HG03135 (cell line): ENCODE data around the gene FKBP1A.

Experiments used
- ATAC-seq: cut with Tn5 transposase; IDR thresholded peaks from one replicate; pipeline ENCODE4 v1.9.1; 2021; ENCODE audit warnings: mild to moderate bottlenecking, moderate library complexity; ENCODE audit not compliant: unreplicated experiment

FKBP1A gene

DNA sequence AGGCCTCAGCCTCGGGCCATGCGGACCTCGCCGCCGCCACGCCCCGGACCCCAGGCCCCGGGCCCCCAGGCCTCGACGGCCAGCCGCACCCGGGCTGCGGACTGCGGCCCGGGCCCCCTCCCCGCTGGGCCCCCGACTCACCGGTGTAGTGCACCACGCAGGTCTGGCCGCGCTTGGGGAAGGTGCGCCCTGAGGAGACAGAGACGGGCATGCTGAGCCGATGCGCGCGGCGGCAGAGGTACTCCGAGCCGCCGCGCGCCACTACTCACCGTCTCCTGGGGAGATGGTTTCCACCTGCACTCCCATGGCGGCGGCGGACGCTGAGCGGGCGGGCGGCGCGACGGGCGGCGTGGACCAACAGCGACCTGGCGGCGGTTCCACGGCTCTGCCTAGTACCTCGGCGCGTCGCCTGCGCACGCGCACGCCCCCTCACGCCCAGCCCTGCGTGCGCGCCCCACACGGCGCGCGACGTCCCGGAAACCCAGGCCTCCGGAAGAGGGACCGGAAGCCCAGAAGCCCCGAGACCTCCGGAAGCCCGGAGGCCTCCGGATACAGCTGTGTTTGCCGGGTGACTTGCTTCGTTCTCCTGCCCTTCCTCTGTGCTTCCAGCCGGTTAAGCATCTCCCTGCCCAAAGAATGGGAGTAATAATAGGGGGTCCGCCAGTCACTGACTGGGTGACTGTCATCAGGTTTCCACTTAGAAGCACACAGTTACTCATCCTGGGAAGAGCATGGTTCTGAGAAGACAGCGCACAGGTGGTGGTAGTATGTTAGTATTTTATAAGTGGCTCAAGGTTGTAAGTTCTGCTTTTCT is at the start of gene FKBP1A:
FKBP1A (minus strand) TSS at position 362 of the 814 bp plus-strand sequence; CDS start at position 306, 56 bp downstream.
- ATAC-seq: peak; percentile 87

DNA sequence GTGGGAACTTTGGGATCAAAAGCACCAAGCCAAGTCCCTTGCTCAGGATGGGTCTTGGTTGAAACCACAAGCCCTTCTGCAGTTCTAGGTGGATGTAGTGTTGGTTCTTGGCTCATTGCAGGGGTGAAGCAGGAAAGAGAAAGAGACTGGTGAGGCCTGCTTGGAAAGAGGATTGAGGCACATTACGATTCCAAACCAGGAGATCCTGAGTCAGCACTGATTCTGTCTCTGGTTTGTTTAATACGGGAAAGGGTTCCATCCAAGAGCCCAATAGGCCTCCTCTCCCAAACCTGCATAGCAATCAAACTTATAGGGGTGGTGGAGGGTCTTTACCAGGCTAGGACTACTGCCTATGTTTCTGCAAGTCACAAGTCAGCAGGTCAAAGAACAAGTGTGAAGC is 49.5 kb upstream of the FKBP1A start:
- ATAC-seq: no peak

DNA sequence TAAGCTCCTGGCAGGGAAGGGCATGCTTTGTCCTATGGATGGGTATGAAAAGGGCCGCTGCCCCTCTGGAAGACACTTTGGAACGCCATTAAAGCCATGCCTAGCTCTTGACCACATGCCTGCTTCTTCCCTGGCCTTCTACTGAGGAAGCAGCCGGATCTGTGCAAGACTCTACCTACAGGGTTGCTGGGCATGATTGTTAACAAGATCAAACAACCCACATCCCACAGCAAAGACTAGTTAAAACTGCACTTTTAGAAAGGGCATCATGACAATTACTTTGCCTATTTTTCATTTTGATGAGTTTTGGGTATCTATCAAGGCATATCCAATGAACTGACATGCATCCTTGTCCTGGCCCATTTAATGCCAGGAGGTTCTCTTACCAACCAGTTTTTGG is 48.3 kb upstream of the FKBP1A start:
- ATAC-seq: no peak

DNA sequence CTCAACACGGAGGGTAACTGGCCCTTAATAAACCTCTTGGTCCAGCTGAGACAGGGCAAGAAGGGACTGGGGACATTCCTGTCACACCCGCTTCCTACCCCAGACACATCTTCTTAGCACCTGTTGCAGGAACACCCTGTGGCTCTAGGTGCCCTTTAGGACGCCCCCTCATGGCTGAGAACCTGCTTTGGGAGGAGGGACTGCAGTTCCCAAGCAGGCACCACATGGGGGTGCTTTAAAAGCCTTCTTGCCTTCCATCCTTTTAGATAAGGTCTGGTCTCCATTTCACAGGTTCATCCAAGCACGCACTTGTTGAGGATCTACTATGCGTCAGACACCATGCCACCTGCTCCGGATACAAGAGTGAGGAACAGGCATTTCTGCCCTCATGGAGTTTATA is 47.2 kb upstream of the FKBP1A start:
- ATAC-seq: no peak

DNA sequence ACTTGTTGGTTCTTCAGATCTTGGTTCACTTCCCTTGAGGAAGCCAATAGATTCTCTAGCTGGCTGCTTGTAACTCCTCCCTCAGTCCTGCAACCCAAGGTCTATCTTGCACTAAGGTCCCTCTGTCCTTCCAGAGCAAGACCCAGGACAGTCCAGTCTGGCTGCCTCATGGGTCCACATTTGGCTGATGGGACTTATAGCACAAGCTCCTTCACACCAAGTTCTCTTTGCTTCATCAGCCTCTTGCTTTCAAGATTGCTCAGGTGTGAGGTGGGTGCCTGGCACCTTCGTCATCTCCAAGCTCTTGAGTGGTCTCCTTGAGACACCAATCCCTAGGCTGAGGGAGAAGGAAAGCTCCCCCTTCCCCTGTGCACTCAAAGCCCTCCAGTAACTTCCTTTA is 45.5 kb upstream of the FKBP1A start:
- no peak for ATAC-seq

DNA sequence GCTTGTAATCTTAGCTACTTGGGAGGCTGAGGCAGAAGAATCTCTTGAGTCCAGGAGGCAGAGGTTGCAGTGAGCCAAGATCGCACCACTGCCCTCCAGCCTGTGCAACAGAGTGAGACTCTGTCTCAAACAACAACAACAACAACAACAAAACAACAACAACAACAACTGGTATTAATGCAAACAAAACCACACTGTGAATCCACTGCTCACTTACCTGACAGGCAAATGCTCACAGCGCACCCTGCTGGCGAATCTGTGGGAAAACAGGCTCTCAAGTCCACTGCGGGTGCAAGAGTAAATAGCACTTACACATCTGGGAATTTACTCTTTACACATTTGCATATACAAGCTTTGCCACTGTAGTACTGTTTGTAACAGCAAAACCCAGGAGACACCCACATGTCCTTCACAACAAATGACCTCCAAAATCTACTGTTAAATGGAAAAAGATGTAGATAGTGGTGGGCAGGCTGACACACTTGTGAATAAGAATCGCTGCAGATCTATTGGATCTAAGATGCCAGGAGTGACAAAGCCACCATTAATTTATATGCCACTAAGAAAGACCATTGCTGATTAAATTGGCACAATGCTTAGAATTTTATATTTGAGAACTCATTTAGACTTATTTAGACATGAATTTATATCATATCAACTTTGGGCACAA is 44.5 kb upstream of the FKBP1A start:
- ATAC-seq: no peak

- no peak for ATAC-seq
Observed at GRCh38 chr20:1436263-1436662, 43.4 kb upstream of the FKBP1A start.

- no peak for ATAC-seq
Observed at GRCh38 chr20:1435337-1435699, 42.5 kb upstream of the FKBP1A start.

GRCh38 chr20:1434571-1435336 is 41.9 kb upstream of the FKBP1A start:
- ATAC-seq: peak; percentile 87

DNA sequence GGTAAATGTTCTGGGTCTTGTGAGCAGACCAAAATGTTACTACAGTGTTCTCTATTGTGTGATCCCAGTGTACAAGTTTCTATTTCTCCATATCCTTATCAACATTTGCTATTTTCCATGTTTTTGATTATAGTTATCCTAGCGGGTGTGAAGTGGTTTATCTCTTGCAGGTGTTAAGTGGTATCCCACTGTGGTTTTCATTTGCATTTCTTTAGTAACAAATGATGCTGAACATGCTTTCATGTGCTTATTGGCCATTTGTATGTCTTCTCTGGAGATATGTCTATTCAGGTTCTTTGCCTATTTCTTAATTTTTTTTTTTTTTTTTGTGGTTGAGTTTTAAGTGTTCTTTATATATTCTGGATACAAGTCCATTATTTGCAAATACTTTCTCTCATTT is 38.3 kb upstream of the FKBP1A start:
- no peak for ATAC-seq

GRCh38 chr20:1430004-1430451 is 37.2 kb upstream of the FKBP1A start:
- no peak for ATAC-seq

- ATAC-seq: no peak
Observed at GRCh38 chr20:1429143-1429728, 36.4 kb upstream of the FKBP1A start.

DNA sequence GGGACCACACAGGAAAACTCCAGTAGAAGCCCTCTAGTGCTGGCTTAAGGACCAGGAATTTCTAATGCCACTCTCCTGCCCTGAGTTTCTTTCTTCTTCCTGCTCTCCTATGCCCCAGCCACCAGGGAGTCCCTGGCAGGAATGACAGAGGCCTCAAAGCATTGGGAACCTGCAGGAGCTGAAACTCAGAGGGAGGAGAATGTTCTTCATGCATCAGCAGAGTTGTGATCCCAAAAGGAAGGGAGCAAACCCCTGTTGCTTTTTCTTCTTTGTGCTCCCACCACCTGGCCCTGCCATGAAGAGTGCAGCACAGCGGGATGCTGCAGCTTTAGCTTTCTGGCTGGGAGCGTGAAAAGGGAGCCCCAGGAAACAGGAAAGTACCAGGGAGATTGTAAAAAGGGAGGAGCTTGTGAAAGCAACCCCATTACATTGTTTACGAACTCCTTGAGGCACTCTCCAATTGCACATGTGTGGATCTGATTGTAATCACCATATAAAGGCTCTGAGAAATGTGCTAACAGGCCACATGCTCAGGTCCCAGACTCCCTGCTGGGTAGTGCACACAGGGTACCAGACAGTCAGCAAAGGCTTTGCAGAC is 34.7 kb upstream of the FKBP1A start:
- no peak for ATAC-seq

- ATAC-seq: no peak
Observed at GRCh38 chr20:1426231-1426849, 33.5 kb upstream of the FKBP1A start.

GRCh38 chr20:1424336-1424735 is 31.5 kb upstream of the FKBP1A start:
- ATAC-seq: no peak

DNA sequence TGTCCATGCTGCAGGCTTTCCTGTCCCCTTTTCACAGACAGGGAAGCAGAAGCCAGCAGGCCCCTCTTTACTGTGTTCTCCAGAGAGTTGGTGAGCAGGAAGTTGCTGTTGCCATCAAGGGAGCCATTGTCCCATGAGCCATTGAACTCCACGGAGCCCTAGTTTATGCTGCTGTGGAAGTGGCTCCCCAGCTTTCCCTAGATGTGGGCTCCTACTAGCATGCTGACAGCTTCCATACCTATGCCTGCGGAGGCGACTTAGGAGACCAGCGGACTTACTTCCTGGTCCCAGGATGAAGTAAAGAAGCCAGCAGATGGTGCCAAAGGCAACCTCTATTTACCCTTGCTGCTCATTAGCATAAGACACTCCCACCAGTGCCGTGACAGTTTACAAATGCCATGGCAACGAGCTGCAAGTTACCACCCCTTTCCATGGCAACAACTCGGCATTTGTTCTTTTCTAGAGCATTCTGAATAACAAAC is 30.8 kb upstream of the FKBP1A start:
- no peak for ATAC-seq

DNA sequence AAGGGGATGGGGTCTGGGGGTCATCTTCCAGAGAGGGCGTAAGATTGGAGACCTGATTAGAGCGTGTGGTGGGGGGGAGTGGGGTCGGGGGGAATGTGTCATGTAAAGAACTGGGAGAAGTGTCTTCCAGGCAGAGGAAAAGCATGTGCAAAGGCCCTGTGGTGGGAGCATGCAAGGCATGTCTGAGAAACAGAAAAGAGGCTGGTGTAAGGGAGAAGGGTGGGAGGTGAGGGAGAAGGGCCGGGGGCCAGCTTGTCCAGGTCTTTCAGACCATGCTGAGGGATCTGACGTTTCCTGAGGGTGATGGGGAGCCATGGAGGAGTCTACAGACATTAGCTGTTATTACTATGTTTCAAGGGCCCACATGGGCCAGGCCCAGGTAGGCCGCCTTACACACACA is 30.4 kb upstream of the FKBP1A start:
- ATAC-seq: no peak

DNA sequence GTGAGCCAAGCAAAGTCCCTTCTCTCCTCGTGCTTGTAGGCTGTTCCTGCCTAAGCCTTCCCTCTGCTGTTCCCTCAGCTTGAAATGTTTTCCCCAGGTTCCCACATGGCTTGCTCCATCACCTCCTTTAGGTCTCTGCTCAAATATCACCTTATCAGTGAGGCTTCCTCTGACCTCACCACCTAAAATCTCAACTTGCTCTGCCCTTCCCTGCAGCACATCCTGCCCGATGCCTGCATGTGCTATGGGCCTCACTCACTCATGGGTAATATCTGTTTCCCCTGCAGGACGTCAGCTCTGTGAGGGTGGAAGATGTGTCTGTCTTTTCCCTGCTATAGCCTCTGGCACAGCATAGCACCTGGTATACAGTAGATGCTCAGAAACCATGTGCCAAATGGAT is 29.9 kb upstream of the FKBP1A start:
- no peak for ATAC-seq

DNA sequence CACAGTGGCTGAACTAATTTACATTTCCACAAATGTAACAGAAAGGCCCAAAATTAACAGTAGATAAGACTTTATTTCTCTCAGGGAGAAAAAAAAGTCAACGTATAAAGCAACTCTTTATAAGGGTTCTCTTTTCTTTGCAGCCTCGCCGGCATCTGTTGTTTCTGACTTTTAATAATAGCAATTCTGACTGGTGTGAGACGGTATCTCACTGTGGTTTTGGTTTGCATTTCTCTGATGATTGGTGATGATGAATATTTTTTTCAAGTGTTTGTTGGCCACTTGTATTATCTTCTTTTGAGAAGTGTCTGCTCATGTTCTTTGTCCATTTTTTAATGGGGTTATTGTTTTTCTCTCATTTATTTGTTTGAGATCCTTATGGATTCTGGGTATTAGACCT is 27.2 kb upstream of the FKBP1A start:
- no peak for ATAC-seq

DNA sequence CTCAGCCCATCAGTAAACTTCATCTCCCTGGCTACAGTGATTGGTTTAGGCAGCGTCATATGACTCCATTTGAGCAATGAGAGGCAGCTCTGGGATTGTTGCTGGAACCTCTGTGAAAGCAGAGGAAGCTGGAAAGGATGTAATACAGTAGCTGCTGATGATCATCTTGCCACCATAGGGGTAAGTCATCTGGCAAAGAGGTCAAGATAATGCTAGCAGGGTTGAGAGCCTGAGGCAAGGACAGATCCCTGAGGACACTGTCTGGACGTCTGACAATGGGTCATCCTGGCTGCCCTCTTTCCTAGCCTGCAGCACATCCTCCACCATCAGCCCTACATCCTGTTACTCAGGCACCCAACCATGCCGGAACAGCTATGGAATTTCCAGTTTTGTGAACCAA is 25.5 kb upstream of the FKBP1A start:
- no peak for ATAC-seq
